Placental epithelial cell (primary cell): Measurements from ENCODE around the gene C17orf113. TPM values are rescaled to one million over a fixed set of nuclear protein-coding genes. Genes with fewer than 3 reads are reported as not detected.

ENCODE experiments used
- total RNA-seq: library from RNA; depleted of rRNA; stranded (reverse); fragments of >200 nt; gene quantifications from 2 replicates; pipeline ENCODE4 v1.2.3, GENCODE V29; 2012

C17orf113 gene
- total RNA-seq: 0.87 and 2.7 TPM in 2 replicates

DNA sequence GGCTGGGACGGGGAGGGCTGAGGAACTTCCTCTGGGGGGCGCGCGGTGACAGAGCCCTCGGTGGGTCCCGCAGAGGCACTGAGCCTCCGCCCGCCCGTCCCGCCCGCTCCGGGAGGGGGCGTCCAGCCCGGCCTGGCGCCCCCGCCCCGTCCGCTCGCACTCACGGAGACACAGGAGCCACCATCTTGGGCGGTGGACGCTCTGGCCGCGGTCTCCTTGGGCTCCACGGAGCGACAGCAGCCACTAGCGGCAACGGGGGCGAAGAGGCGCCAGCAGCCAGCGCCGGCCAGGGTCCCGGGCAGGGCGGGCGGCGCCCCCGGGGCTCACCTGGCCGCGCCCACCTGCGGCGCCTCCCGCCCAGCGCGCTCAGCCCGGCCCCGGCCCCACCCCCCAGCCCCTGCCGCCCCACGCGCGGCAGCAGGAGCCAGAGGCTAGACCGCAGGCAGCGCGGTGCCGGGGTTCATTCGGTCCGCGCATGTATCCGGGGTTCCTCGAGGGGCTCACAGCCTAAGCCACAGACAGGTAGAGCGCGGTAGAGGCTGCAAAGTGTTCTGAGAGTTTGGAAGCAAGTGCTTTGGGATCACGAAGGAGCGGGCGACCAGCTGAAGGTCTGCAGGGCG is at the start of gene C17orf113:
Gene C17orf113 (minus strand): TSS at position 209 of the 620 bp plus-strand sequence. CDS start 7,225 bp downstream, outside the sequence.

DNA sequence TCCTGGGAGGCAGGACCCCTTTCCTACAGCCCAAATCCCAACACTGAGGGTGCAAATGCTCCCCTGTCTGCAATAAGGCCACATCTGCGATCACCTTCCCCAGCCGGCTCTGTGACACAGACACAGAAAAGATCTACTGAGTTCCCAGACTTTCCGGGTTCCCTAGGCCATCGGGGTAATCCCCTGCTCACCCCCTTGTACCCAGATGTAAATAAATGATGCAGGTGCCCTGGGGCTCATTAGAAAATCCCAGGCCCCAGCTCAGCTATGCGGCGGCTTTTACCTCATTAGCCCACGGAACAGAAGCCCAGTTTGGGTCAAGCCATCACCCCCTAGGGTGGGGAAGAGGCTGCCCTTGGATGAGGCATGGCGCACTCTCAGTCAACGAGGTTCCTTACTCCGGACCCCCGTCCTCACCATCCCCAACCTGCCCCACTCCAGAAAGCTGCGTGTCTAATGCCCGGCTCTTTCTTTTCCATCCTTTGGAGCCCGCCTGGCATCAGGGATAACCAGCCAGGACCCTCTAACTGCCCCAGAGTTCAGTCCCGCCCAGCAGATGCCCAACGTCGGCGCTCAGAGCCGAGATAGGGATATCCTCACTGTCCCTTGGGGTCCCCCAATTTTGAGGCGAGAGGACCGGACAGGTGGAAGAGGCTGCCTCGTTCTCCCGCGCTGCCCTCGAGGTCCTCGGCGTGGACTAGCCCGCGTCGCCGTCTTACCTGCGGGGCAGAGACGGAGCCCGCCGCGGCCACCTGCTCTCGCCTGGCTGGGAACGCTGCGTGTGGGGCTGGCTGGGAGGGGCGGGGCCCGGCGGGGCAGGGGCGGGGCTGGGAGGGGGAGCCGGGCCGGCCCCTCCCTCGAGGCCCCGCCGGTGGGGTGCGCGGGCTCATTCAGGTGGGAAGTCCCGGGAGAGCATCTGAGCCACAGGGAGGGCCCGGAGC is 47.6 kb upstream of the C17orf113 start, which contains the start of gene ZNF385C:
Gene ZNF385C (minus strand): TSS at position 783 of the 941 bp plus-strand sequence. CDS start 35,417 bp downstream, outside the sequence.

DNA sequence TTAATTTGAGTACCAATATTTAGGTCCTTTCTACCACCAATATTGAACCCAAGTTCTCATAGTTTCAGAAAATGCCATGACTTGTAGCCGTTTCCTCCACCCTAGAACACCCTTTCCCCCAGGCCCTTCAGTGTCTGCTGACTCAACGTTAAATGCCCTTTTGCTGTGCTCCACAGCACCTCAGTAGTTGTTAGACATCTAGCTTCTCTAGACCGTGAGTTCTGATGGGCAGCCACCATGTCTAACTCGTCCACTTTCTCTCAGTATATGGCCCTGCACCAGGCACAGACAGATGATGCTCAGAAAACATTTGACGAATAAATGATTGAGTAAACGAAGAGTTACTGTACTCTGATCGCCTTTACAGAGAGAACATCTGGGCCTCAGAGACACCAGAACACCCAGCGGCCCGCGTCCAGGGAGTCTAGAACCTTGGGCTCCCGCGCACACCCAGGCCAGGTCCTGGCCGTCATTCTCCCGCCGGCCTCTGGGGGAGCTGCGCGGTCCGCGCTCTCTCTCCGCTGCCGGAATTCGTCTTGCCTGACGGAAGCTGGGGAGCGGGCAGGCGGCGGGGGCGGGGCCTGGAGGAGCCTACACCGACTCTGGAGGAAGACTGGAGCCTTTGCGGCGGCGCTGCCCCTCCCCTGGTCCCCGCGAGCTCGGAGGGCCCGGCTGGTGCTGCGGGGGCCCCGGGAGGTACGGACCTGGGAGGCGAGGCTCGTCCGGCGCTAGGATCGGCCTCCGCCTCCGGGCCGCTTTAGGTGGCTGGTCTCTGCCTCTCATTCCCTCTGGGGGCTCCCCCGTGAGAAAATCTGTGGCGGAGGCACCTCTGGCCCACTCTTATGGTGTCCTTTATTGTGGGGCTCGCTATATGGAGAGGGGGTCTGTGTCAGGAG is 30.6 kb downstream of the C17orf113 start, which contains the start of gene NKIRAS2:
Gene NKIRAS2 (plus strand): TSS at position 582 of the 896 bp plus-strand sequence. CDS start 1,488 bp downstream, outside the sequence.

DNA sequence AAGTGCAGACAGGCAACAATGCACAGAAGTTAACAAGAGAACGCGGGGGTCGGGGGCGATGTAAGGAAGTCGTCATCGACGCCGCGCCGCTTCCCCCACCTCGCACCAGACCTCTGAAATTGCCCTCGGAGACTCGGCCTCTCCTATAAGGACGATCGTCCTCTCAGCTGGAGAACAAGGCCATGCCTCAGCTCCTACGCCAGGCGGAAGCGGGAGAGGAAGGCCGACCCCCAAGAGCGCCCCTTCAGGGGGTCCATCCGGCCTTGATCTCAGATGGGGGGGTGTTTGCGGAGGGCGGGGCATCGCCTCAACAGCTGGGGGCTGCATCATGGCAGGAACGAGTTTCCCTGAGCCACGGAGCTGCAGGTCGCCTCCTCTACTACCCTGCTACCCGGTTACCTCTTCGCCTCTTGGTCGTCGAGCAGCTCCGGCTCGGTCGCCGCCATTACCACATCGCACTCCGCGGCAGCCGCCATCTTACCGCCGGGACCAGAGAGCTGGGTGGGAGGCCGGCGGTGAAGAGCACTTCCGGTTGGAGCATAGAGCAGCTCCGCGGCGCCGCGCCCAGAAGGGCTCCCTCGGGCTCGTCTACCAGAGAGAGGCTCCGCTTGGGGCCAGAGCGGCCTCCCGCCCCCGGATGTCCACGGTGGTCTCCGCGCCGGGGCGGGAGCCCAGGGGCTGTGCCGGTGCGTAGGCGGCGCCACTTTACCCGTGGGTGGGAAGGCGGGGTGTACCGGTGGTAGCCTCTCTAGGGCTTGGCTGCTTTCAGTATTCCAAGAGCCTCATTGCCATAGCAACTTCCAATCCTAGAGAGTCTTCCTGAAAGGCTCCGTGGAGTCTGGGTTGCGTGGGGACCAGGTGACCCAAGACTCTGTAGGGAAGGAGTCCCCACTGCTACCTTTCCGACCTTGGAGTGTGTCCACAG is 33.2 kb downstream of the C17orf113 start, which contains the start of gene DNAJC7:
Gene DNAJC7 (minus strand): TSS at position 499 of the 925 bp plus-strand sequence. CDS start 23 bp downstream, at position 476.

Other genes starting within 250 kb of the C17orf113 start
- gene P3H4, start 238.7 kb downstream of the C17orf113 start, total RNA-seq: 84.6 and 154 TPM in 2 replicates
- 240 and 313 TPM in 2 replicates for gene FKBP10, start 237.6 kb downstream of the C17orf113 start, total RNA-seq
- gene NT5C3B, start 214.4 kb downstream of the C17orf113 start, total RNA-seq: 44.8 and 64.5 TPM in 2 replicates
- gene KLHL10, start 212.8 kb downstream of the C17orf113 start, total RNA-seq: 0.79 TPM in 1 of 2 replicates, not detected in the other
- 29.1 and 38.1 TPM in 2 replicates for gene KLHL11, start 185.2 kb downstream of the C17orf113 start, total RNA-seq
- 67.5 and 160 TPM in 2 replicates for gene ACLY, start 131.7 kb downstream of the C17orf113 start, total RNA-seq
- gene ODAD4, start 120.0 kb downstream of the C17orf113 start, total RNA-seq: 1.2 and 1.6 TPM in 2 replicates
- gene CNP, start 83.8 kb downstream of the C17orf113 start, total RNA-seq: 44.4 and 48.3 TPM in 2 replicates
- gene DNAJC7, start 33.2 kb downstream of the C17orf113 start, total RNA-seq: 39.7 and 61.2 TPM in 2 replicates
- gene NKIRAS2, start 30.5 kb downstream of the C17orf113 start, total RNA-seq: 30.6 and 56.2 TPM in 2 replicates
- under 0.01 TPM in 1 of 2 replicates, not detected in the other for gene ZNF385C, start 47.9 kb upstream of the C17orf113 start, total RNA-seq
- 2.4 and 5.5 TPM in 2 replicates for gene DHX58, start 62.1 kb upstream of the C17orf113 start, total RNA-seq
- gene KAT2A, start 70.8 kb upstream of the C17orf113 start, total RNA-seq: 9.8 TPM in 2 replicates
- gene HSPB9, start 72.2 kb upstream of the C17orf113 start, total RNA-seq: not detected in 2 replicates
- gene RAB5C, start 104.4 kb upstream of the C17orf113 start, total RNA-seq: 49.9 and 94.5 TPM in 2 replicates
- gene KCNH4, start 130.5 kb upstream of the C17orf113 start, total RNA-seq: under 0.01 TPM in 1 of 2 replicates, not detected in the other
- not detected in 2 replicates for gene HCRT, start 134.9 kb upstream of the C17orf113 start, total RNA-seq
- gene GHDC, start 143.9 kb upstream of the C17orf113 start, total RNA-seq: 9.7 and 11.0 TPM in 2 replicates
- gene STAT5B, start 225.8 kb upstream of the C17orf113 start, total RNA-seq: 9.4 and 10.6 TPM in 2 replicates
- 4.3 and 13.3 TPM in 2 replicates for gene STAT5A, start 237.9 kb upstream of the C17orf113 start, total RNA-seq